Left cardiac atrium (tissue), 4 donors: ENCODE data around the gene TRAK1. TPM values are rescaled to one million over a fixed set of nuclear protein-coding genes. Genes with fewer than 3 reads are reported as not detected.

Experiments
- ATAC-seq, 2 donors: fragments of 200-7000 bp; cut with Tn5 transposase; one replicate each; pipeline ENCODE4 v1.9.1; 2020; ENCODE audit warnings: mild to moderate bottlenecking in 2 of 2, moderate library complexity in 2 of 2
- DNase-seq: peaks from one replicate; pipeline ENCODE4 v3.0.0-alpha.2; 2020
- intact Hi-C, 2 donors: fragments of 100-400 bp; cut with DNase I; formaldehyde crosslinking; loops; one replicate each; pipeline versions ENCODE4 v1.14.1 to v1.15.1; 2022 to 2023
- total RNA-seq, 2 donors: library from RNA; stranded (reverse); fragmentation: NEBNext Ultra II Directional; extraction: Animal tissue kit (Norgen Biotek cat#: 25700); gene quantifications; one replicate each; pipeline ENCODE4 v1.2.1, GENCODE V29; 2021
- donor health status: DM: no; HTN: yes; CAD: no.
- donor health status: DM: no; HTN: yes; CAD: no; lungs with severe emphysema.
- donor health status: DM: yes; HTN: yes; CAD: no.
- donor health status: Dilated cardiomyopathy.

TRAK1 gene
- total RNA-seq, 2 donors from 2014 or later: 197 to 211 TPM

DNA sequence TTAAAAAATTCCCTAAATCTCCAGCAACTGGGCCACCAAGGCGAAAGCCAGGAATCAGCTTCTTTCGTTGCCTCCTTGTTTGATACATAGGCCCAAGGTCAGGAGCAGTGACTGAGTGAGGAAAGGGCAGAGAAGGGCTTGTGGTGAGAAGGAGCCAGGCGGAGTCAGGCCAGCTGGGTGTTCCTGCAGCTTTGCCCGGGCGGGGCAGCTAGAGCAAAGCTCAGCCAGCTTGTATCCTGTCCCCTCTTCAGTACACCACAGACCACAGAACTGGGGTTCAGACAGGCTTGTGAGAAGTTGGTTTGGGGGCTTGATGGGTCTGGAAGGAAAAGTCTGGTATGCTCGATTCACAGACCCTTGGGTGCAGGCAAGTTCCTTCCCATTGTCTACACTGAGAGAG lies 122.3 kb downstream of the TRAK1 start:
- DNase-seq (no peak), ATAC-seq (no peak)
- intact Hi-C loops: no loop called here

DNA sequence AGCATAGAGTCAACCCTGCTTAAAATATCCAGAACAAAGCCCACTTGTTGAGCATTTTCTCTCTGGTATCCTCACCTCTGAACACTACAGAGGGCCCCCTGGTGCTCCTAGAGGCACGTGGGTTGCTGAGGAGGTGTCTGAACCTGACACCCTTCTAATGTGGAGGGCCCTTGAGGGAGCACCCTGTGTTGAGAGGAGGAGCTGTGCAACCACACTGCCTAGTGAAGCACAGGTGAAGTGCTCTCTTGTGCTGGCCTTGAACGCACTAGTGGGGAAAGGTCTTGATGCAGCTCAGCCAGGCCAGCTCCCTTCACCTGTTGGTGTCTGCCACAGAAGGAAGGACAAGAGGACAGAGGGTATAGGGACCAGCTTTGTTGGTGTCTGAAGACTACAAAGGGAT lies 122.9 kb downstream of the TRAK1 start:
- ATAC-seq (no peak), DNase-seq (no peak)
- intact Hi-C loops: no loop called here

DNA sequence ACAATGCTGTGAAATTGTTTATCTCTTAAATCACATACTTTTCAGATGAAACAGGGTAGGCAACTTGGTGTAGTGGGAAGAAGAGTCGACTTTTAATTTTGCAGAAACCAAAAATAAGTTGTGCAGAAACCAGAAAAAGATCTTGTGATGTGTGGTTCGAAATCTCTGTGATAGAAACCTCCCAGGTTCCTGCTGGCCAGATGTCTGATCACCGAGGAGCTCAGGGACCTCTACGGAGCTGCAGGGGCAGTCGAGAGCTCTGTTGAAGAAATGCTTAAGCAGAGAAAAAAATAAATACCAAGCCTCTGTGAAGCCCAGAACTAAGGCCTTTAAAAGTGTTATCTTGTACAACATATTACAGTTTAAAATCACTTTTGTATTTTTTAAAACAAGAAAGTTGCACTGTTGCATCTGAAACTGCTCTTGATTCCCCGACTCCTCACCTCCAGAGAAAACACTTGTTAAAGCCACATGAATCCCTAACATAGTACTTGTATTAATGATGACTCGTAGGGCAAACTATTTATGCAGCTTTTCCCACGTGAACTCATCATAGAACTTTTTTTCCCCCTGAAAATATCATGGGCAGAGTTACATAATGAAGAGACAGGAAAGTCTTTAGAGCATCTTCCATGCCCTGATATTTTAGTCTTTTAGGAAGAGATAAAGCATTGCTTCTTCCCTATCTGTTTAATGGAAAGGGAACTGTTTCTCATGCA lies 123.6 kb downstream of the TRAK1 start:
- DNase-seq (no peak), ATAC-seq (no peak)
- intact Hi-C loops: no loop called here

DNA sequence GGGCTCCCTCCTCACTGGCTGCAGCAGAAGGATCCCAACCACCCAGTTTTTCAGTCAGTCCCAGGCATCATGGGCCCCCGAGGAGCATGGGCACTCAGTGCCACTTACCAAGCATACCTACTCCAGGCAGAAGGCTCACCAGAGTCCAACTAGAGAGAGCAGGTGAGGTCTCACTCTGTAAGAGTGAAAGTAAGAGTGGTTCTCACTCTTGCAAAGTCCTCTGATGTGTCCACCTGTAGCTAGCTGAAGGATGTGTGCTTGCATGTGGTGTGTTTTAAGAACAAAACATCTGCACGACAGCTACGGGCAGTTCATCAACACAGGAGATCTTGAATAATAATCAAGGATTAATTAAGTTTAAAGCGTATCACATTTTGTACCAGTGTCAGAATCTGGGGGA lies 125.1 kb downstream of the TRAK1 start:
- DNase-seq (no peak), ATAC-seq (no peak)
- intact Hi-C loops: no loop called here

DNA sequence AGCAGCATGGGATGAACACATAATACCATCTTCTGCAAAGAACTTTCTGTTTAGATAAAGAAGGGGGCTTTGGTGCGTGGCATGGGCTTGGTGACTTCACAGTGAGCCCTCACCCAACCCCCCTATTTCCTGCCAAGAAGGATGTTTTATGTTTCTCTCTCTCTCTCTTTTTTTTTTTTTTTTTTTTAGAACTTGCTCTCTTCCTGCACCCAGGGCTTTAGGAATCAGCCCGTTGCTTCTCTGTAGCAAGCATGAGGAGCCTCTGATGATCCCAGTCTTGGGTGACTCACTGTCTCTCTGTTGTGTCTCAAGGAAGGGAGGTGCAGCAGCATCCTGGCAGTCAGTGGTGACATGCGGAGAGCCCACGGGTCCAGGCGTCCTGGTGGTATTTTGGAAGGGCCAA lies 125.8 kb downstream of the TRAK1 start:
- no peak for ATAC-seq

DNA sequence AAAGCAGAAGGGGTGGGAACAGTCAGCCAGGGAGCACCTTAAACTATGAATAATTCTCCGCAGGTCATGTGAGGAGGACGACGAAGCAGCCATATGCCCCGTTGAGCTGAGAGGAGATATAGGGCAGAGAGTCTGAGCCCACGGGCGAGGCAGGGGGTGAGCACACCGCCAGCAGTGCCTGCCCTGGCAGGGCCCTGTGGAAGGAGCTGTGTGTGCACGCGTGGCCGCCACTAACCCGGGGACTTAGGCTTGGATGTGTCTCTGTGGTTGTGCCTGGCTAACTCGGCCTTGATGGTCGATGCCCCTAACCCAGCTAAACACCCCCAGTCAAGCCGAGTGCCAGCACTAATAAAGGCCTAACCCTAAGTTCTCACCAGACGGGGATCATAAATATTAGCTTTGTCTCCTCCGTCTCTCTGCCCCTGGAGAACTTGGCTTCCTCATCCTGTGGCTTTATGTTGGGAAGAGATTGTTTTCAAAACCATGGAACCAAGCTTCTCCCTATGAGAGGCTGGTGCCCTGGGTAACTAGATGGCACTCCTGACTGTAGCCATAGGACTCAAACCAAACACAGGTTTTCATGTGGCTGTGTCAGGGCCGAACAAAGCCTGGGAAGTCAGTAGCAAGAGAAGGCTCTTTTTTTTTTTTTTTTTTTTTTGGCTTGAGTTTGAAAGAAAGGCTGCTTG lies 129.4 kb downstream of the TRAK1 start:
- intact Hi-C loops: no loop called here

More for the DNA sequence above, 125.8 kb downstream of the TRAK1 start:
- DNase-seq: no peak
- intact Hi-C loops: no loop called here

DNA sequence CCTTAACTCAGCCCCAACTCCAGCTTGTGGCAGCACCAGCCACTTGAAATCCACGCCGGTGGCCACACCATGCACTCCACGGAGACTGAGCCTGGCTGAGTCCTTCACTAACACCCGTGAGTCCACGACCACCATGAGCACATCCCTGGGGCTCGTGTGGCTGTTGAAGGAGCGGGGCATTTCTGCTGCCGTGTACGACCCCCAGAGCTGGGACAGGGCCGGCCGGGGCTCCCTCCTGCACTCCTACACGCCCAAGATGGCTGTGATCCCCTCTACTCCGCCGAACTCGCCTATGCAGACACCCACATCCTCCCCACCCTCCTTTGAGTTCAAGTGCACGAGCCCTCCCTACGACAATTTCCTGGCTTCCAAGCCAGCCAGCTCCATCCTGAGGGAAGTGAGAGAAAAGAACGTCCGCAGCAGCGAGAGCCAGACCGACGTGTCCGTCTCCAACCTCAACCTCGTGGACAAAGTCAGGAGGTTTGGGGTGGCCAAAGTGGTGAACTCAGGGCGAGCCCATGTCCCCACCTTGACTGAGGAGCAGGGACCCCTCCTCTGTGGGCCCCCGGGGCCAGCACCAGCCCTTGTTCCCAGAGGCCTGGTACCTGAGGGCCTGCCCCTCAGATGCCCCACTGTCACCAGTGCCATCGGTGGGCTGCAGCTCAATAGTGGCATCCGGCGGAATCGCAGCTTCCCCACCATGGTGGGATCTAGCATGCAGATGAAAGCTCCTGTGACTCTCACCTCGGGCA lies 132.0 kb downstream of the TRAK1 start:
- DNase-seq (no peak), ATAC-seq (no peak)

More for the DNA sequence above, 129.4 kb downstream of the TRAK1 start:
- DNase-seq (no peak), ATAC-seq (no peak)

DNA sequence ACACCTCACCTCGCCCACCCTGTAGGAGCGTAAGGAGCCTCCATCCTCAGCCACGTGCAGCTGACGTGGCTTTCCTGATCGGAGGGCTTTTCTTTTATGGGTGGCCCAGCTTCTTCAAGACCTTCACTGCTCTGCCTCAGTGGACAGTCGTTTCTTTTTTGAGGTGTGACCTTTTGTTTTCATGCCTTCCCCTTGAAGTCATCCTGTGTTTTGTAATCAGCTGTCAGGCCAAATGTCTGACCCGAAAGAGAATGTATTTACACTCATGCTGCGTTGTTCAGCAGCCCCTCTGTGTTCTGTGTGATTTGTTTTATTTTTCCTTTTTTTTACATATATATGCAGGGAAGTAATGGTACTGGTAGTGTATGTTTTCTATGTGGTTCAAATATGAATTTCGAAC lies 133.0 kb downstream of the TRAK1 start:
- intact Hi-C loops: no loop called here
- no peak for ATAC-seq
- no peak for DNase-seq

More for the DNA sequence above, 132.0 kb downstream of the TRAK1 start:
- intact Hi-C loops: no loop called here

DNA sequence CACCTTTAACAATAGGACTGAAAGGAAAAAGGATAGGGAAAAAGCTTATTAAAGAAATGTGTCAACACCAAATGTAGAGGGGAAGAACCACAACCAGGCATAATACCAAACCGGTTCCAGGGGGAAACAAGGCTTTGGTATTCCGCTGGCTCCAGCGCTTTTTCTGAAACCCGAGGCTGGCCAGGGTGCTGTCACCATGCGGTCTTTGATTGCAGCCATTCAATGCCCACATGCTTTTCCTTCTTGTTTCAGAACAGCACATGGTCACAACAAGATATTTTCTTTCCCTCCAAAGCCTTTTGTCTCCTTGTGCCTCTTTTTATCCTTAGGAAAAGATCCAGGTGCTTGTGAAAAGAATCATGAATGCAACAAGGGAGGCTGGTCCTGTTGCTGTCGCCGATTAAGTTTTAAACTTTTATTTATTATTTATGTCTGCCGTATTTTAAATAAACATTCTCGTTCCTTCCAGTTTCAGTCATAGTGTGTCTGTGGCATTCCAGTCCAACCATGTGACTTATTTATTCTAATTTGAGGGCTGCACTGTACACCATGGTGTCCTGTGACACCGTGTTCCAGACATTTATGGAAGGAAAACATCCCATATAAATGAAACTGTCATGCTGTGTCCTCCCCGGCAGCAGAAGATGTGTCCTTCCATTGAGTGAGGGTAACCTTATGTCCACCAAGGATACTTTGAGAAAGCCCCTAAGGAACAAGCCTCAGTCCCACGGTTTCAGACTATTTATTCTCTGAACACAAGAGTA lies 133.7 kb downstream of the TRAK1 start:
- intact Hi-C loops: no loop called here

DNA sequence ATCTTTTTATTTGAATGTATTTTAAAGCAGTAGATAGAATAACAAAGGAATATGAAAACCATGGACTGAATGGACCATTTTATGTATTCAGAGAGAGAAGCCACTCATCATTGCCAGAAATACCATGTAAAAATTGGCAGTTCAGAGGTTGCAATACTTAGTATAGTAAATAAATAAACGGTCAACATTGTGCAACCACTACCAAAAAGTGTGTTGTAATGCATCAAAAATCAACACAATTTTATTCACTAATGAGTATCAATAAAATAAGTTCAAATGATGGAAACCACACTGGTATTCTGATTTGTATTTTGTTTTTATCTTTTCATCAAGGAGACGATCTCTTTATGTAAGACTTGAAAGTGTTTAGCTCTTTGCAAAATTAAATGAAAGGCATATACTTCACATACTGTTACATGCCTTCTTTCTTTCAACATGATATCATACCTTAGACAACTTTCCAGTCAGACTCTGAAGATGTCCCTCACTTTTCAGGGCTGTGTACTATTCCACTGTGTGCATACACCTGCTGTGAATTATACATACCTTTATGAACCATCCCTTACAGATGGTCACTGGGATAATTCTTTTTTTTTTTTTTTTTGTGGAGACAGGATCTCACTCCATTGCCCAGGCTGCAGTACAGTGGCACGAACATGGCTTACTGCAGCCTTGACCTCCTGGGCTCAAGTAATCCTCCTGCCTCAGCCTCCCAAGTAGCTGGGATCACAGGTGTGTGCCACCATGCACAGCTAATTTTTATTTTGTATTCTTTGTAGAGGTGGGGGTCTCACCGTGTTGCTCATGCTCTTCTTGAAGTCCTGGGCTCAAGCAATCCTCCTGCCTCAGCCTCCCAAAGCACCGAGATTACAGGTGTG lies 134.6 kb downstream of the TRAK1 start:
- no peak for ATAC-seq
- intact Hi-C loops: no loop called here
- no peak for DNase-seq

More for the DNA sequence above, 133.7 kb downstream of the TRAK1 start:
- ATAC-seq: peak; percentile 44 to 78
- no peak for DNase-seq

DNA sequence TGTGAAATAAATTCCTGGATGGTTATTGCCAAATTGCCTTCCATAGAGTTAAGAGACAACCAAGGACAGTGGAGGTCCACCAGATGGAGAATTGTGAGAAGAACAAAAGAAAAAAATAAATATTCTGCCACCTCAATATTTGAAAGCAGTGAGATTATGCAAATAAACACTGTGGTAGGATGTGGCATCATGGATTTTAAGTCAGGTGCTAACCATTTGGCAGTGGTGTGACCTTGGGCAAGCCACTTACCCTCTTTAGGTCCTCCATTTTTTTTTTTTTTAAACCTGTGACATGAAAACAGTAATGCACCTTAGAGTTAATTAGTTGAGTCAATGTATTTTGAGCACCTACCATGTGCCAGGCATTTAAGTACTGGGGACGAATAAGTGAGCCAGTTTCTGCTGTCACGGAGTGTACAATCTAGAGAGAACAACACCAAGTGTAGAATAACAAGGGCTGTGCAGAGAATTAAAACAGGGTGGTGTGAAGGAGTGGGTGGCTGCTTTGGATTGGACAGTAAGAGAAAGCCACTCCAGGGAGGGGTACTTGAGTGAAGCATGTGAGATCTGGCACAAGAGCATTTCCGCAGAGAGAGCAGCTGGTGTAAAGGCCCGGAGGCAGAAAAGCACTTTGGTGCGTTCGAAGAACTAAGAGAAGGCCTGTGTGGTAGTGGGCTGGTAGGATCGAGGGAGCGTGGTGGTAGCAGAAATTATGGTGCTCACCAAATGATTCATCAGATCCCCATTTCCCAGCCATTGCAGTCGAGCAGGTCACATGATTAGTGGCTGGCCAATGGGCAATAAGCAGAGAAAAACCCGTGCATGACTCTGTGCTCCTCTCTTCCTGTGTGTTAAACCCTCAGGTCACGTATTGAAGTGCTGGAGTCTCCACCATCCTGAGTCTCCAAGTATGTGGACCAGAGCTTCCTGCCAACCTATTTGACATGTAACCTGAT lies 135.6 kb downstream of the TRAK1 start:
- intact Hi-C loops: no loop called here
- ATAC-seq: no peak

DNA sequence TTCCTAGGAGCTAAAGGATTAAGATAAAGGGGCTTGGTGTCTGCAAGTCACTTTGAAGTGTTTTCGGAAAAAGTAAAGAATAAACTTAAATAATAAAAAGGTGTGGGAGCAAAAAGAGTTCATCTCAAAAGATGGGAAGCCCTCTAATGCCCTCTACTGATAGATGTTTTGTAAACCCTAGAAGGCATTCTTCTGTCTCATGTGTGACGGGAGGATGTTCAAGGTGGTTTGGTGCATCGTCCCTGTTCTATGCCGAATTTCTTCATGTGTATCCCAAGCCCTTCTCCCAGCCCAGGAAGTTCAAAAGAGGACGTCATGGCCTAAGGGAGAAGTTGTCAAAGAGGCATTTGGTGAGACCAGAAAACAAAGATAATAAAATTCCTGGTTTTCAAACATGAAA lies 137.6 kb downstream of the TRAK1 start:
- ATAC-seq (no peak), DNase-seq (no peak)
- intact Hi-C loops: no loop called here

More for the DNA sequence above, 135.6 kb downstream of the TRAK1 start:
- DNase-seq: no peak

DNA sequence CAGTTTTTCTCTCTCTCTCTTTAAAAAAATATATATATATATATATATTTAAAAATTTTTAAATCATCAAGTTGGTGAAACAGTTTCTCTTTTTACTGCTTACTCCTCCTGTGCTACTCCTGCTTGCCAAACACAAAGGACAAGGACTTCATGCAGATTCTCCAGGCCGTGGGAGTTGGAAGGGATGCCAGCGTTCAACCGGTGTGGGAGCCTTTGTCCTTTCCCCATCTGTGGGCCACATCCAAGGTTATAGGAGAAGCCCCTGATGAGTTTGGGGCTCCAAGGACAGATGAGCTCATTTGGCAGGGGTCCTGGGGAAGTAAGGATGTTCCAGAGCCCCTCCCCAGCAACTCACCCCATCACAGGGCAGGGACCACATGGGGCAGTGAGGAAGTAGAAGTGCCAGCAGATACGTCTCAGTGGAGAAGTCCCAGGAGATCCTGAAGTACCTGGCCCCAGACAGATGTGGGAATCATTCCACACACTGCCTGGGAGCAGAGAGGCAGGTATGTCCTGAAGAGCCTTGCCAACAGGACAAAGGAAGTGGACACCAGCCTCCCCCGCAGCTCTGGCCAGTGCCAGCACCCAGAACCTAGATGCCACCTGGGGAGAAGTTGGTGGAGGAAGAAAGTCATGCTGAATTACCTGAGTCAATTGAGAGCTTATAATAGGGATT lies 138.2 kb downstream of the TRAK1 start:
- DNase-seq (no peak), ATAC-seq (peak in 1 of 2 donors; percentile 17)
- intact Hi-C loops: no loop called here

DNA sequence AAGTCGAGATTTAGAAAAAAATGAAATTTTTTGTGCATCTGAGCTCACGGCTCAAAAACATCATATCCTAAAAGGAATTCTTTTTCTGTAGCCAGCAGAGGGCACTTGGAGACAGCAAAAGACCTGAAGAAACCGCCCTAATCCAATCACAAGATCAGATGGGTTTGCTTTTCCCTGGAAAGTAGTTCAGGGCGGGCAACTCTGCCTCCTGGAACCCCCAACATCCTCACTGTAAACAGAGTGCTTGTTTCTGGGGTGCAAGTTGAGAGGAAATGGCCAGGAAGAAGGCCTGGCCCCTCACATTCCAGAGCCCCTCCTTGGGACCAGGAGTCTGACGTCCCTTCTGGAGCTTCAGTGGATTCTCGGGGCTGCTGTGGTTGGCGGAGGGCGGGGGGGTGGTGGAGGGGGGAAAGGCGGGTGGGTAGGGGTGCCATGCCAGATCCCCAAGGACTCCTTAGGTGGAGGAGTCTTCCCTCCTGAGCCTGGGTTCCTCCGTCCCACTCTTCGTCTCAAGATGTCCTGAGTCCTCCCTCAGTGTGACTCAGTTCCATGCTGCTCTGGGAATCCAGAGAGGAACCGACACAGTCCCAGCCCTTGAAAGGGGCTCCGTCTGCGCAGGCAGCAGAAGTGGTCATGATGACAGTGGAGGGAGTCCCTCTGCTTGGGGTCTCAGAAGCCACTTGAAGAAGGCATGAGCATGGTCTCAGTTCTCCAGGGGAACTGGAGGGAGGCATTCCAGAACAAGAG lies 139.0 kb downstream of the TRAK1 start:
- DNase-seq (no peak), ATAC-seq (peak in 1 of 2 donors; percentile 43)
- intact Hi-C loops: loop anchor here (5.0 to 10.0 kb wide), 2 partner anchors 212 to 315 kb away; no protein-coding TSS in a partner anchor

DNA sequence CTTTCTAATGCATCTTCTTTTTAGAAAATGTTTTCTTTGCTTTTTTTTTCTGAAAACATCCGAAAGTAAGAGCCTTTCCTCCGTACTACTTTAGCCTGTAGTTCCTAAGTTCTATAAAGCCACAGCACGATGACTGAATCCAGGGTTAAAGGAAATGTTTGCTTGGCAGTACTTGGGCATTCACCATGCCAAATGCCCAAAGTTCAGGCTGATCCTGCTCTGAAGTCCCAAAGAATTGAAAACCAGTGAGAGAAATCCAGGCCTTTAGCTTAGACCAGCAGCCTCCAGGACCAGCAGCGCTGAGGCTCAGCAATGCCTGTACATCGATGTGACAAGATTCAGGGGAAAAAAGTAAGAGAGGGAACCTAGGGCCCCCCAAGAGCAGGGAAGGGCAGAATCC lies 139.7 kb downstream of the TRAK1 start:
- DNase-seq (no peak), ATAC-seq (no peak)
- intact Hi-C loops: loop anchor here (5.0 to 10.0 kb wide), 2 partner anchors 211 to 314 kb away; no protein-coding TSS in a partner anchor

DNA sequence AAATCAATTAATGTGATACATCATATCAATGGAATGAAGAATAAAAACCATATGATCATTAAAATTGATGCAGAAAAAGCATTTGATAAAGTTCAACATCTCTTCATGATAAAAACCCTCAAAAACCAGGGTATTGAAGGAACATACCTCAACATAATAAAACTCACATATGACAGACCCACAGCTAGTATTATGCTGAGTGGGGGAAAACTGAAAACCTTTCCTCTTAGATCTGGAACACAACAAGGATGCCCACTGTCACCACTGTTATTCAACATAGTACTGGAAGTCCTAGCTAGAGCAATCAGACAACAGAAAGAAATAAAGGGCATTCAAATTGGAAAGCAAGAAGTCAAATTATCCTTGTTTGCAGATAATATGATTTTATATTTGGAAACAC lies 144.4 kb downstream of the TRAK1 start:
- DNase-seq: no peak
- intact Hi-C loops: loop anchor here in 1 of 2 donors (10.0 kb wide), 1 partner anchor 309 kb away; no protein-coding TSS in a partner anchor
- ATAC-seq: no peak
